SKM-1 treated with dmso at 0.1 percent for 144 hours (cell line): ENCODE measurements around the gene UBE2V1.
A peak's percentile ranks its signal among the peaks of the same experiment; 100 is the strongest.

Experiments
- DNase-seq: peaks from one replicate; lab custom pipeline; 2025; ENCODE audit not compliant: unreplicated experiment; lab: John Stamatoyannopoulos, UW

UBE2V1 gene

GRCh38 chr20:50049442-50050026, 63.4 kb downstream of the UBE2V1 start:
- no peak for DNase-seq

DNA sequence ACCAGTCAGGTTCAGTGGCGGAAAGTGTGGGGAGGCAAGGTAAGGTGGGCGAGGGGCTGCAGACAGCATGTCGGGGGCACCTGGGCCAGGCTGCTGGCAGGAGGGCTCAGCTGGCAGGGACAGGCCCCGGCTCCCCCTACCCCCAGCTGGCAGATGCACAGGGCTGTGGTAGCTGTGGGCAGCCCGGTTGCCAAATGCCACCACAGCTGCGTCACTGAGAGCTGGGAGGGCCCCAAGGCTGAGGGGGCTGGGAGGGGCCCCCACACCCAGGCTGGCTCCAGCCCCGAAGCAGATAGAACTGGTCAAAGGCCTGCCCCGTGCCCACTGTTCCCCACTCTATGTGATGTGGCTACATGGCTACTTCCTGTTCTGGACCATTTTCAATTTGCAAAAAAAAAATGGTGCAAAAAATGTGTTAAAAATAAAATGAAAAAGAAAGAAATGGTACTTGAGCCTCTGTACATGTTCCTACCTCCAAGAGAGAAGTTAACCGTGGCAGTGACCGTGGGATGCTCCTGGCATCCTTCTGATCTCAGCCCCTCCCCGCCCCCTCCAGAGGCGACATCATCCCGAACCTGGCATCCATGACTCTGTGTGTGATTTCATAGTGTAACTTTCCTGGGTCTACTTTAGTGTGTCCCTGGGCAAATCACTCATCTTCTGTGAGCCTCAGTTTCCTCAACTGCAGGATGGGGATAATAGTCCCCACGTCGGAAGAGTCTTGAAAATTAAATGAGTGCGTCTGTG, 64.4 kb downstream of the UBE2V1 start:
- DNase-seq: no peak

DNA sequence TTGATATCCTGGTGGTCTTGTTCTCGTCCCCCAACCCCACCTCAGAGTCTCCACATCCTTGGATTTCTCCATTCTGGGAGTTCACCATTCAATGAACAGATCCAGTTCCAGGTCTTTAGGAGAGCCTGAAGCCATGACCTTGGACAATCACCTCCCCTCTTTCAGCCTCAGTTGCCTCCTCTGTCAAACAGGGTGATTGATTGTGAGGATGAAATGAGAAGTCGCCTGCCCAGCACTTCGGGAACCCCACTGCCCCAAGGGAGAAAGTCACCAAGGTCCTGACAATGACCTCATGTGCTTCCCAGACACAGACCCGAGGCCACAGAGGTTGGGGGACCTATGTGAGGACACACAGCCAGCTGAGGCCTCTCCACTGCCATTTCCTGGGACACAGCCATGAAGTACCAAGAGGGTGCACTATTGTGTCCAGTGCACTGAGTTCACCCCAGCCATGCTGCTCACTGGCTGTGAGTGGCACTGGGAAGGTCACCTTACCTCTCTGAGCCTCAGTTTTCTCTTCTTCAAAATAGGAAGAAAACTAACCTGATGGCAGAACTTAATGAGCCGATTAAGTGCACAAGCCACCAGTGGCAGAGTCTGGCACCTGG, 68.5 kb downstream of the UBE2V1 start:
- DNase-seq: no peak

DNA sequence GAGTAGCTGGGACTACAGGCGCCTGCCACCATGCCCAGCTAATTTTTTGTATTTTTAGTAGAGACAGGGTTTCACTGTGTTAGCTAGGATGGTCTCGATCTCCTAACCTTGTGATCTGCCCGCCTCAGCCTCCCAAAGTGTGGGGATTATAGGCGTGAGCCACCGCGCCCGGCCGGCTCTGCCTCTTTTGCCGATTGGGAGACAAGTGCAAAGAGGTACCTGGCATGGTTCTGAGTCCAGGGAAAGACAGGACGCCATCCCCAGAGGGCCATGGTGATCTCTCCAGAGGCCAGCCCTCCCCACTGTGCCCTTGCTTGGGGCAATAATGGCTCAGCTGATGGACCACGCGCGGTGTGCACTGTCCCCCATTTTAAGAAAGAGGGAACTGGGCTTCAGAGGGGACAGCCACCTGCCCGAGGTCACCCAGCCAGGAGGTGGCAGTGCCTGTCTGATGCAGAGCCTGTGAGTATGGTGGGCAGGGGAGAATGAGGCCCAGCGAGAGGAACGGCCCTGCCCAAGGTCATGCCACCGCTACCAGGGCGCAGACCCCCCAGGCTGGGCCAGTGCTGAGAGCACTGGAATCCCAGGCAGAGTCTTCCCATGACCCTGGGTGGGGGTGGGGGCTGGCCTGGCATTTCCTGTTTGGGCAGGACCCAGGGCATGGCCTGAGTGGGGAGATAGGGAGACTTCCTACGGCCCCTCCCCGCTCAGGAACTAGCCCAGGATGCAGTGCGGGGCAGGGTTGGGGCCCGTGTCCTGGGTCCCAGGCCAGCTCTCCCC, 69.2 kb downstream of the UBE2V1 start:
- no peak for DNase-seq

DNA sequence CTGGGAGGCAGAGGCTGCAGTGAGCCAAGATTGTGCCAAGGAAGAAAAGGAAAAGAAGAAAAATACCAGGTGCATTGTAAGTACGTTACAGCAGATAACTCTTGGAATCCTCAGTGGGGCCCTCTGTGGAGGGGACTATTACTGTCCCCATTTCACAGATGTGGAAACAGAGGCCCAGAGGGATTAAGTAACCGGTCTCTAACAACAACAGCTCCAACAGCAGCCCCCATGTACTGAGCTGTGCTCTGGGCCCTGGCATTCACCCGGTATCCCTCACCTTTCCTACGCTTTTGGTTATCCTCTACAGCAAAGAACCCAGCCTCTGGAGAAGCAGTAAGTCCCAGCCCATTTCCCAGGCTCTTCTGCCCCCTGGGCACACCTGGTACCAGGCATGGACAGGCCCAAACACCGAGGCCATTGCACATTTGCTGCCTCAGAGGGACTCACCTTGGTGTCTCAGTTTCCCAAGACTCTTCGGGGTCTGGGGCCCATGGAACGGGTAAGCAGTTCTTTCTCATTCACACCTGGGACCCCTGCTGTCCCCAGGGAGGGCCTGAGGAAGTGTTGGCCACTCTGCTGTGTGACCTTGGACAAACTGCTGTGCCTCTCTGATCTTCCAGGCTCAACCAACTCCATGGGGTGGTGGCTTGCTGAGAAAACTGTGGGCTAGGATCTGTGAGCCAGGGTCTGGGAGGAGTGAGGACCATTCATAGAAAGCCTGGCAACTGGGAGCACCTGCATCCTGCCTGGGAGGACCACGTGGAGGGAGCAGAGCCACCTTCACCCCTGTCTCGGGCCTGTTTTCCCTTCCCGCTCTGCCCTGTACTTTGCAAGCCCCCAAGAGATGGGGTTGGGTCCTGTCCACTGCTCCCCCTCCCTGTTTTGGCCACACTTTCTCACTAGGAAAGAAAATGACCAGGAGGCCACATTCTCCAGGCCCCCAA, 70.3 kb downstream of the UBE2V1 start:
- DNase-seq: no peak

- peak; percentile 50 for DNase-seq
Measured at GRCh38 chr20:50041246-50041873, 71.6 kb downstream of the UBE2V1 start.

DNA sequence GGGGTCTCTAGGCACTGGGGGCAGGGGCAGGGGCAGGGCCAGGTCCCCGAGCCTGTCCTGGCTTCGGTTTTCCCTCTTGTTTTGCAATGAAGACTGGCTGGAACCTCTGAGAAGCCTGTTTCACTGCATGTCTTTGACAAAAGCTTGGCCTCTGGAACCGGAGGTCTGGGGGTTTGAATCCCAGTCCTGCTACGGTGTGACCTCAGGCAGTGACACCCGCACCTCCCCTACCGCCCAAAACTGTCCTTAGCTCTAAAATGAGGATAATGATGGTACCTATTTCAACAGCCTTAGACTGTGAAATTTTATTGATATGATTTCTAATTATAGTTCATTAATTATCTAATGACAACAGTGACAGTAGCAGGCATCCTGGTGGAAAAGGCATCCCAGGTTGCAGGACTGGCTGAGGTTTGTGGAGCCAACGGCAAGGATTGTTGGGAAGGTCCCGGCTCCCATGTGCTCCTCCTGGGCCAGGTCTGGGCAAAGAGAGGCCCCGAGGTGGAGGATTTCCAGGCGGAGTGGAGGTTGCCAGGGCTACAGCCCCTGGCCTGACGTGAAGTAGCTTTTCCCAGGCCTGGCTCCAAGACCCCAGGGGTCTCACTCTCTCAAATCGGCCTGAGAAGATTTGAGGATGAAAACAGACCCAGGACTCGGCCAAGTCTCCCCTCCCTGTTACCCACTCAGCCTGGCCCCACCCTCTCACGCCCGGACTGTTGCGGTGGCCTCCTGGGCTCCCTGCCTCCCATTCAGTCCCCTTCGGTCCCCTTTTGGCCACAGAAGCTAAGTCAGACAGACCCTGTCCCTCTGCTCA, 72.3 kb downstream of the UBE2V1 start:
- DNase-seq: no peak

- DNase-seq: no peak
Measured at GRCh38 chr20:50039706-50040431, 73.1 kb downstream of the UBE2V1 start.

GRCh38 chr20:50038574-50038991, 74.4 kb downstream of the UBE2V1 start:
- no peak for DNase-seq

DNA sequence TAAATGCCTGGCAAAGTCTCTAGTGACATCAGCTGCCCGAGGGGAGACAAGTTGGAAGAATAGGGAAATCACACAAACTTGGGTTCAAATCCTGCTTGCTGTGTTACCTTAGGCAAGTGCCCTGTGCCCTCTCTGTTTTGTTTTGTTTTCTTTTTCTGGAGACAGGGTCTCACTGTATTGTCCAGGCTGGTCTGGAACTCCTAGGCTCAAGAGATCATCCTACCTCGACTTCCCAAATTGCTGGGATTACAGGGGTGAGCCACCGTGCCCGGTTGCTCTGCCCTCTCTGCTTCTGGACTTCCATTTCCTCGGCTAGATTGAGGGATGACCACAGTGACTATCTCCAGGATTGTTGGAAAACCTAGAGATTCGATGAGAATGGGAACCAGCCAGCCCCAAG, 74.8 kb downstream of the UBE2V1 start:
- no peak for DNase-seq

GRCh38 chr20:50037575-50037974, 75.4 kb downstream of the UBE2V1 start:
- no peak for DNase-seq

- no peak for DNase-seq
Measured at GRCh38 chr20:50037123-50037522, 75.8 kb downstream of the UBE2V1 start.

DNA sequence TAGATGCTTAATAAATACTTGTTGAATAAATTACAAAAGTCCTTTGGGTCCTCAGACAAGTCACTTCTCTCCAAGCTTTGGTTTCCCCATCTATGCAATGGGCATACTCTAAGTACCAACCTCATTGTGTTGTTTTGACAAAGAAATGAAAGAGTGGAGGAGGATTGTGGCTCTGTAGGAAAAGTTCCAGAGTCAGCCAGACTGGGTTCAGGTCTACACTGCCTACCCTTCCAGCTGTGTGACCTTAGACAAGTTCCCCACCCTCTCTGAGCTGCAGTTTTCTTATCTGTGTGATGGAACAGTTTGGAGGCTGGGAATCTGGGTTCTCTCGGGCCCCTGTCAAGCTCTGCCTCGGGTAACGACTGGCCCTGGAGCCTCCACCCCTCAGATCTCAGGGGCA, 76.2 kb downstream of the UBE2V1 start:
- no peak for DNase-seq

GRCh38 chr20:50034567-50035180, 78.3 kb downstream of the UBE2V1 start:
- no peak for DNase-seq

- no peak for DNase-seq
Measured at GRCh38 chr20:50032955-50033666, 79.8 kb downstream of the UBE2V1 start.
